Measurements from ENCODE around the gene PLXNA2.

GRCh38 chr1:208008534-208008933 is 235.7 kb downstream of the PLXNA2 start:
- no peak for TF ChIP-seq CTCF (IDR thresholded peaks at IDR 0.05; ENCODE audit: low read depth, low read length)
- TF ChIP-seq EZH2phosphoT487 (IDR thresholded peaks at IDR 0.05; ENCODE audit: low read depth), result no peak
